HFFc6 (cell line): ENCODE measurements around the gene TMEM178A. TPM values are rescaled to one million over a fixed set of nuclear protein-coding genes. Genes with fewer than 3 reads are reported as not detected.
"Not testable (repeated sequence)": the region's sequence is repeated elsewhere in the genome, so short reads cannot be mapped to it uniquely, and the experiment has no call there.

Source experiments
- DNase-seq: peaks from one replicate; pipeline ENCODE4 v3.0.0-alpha.2; 2018
- H3K27ac Mint-ChIP-seq: 2 replicates; pipeline ENCODE4 v1.8.0; 2020; ENCODE audit warnings: mild to moderate bottlenecking, mixed read lengths
- H3K27me3 Mint-ChIP-seq: 2 replicates; pipeline ENCODE4 v1.8.0; 2021; ENCODE audit warnings: mild to moderate bottlenecking, moderate library complexity, mixed read lengths; ENCODE audit not compliant: insufficient read depth
- H3K36me3 Mint-ChIP-seq: 2 replicates; pipeline ENCODE4 v1.8.0; 2021; ENCODE audit warnings: low read depth, mixed read lengths
- H3K4me1 Mint-ChIP-seq: 2 replicates; pipeline ENCODE4 v1.8.0; 2020; ENCODE audit warnings: low read depth, mixed read lengths
- H3K4me3 Mint-ChIP-seq: 2 replicates; pipeline ENCODE4 v1.8.0; 2020; ENCODE audit warnings: mild to moderate bottlenecking, moderate library complexity, mixed read lengths
- H3K9me3 Mint-ChIP-seq: 2 replicates; pipeline ENCODE4 v1.8.0; 2020; ENCODE audit warnings: mild to moderate bottlenecking, mixed read lengths
- total RNA-seq, 6 experiments: library from RNA; stranded (reverse); fragmentation: NEBNext Ultra II Directional; extraction: Animal tissue kit (Norgen Biotek cat#: 25700); gene quantifications; 2 replicates in 1 of 6; 3 replicates in 5 of 6; pipeline ENCODE4 v1.2.3, GENCODE V29; 2021
- TF ChIP-seq, protein P1 (sequence below): fragments of 200-600 bp; sonication (generic); IDR thresholded peaks from 2 replicates; pipeline ENCODE4 v1.5.0; 2021; ENCODE audit warnings: antibody characterized with exemption, mild to moderate bottlenecking

TMEM178A gene
- total RNA-seq, 6 experiments from 2014 or later, result 0.18 to 0.99 (median 0.44) TPM

DNA sequence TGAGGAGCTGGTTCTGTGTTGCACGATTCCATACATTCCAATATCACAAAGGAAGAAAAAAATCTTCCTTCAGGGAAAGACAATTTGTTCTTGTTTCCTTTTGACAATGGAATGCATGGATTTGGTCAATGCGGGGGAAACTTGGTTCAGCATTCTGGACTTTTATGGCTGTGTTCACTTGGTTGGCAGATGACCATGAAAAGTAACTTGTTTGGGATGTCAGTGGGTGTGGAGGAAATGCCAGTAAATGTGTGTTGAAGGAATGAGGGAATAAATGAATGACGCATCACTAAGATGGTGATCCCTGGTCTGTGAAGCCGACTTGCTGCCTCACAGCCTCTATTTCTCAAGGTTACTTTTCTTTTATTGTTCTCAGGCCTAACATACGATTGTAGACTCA lies 59.7 kb downstream of the TMEM178A start:
- H3K27me3 Mint-ChIP-seq, result no peaks in the 10 kb centered on the region
- H3K9me3 Mint-ChIP-seq, result no peaks in the 10 kb centered on the region
- peaks cover 63% of the 10 kb centered on the region for H3K4me1 Mint-ChIP-seq
- H3K27ac Mint-ChIP-seq, result peak overlapping the region; percentile 87
- TF ChIP-seq, protein P1, sequence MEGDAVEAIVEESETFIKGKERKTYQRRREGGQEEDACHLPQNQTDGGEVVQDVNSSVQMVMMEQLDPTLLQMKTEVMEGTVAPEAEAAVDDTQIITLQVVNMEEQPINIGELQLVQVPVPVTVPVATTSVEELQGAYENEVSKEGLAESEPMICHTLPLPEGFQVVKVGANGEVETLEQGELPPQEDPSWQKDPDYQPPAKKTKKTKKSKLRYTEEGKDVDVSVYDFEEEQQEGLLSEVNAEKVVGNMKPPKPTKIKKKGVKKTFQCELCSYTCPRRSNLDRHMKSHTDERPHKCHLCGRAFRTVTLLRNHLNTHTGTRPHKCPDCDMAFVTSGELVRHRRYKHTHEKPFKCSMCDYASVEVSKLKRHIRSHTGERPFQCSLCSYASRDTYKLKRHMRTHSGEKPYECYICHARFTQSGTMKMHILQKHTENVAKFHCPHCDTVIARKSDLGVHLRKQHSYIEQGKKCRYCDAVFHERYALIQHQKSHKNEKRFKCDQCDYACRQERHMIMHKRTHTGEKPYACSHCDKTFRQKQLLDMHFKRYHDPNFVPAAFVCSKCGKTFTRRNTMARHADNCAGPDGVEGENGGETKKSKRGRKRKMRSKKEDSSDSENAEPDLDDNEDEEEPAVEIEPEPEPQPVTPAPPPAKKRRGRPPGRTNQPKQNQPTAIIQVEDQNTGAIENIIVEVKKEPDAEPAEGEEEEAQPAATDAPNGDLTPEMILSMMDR, result no peak
- H3K4me3 Mint-ChIP-seq, result peak overlapping the region; percentile 38
- peaks cover 6% of the 10 kb centered on the region for H3K36me3 Mint-ChIP-seq
- peak; percentile 85 for DNase-seq

DNA sequence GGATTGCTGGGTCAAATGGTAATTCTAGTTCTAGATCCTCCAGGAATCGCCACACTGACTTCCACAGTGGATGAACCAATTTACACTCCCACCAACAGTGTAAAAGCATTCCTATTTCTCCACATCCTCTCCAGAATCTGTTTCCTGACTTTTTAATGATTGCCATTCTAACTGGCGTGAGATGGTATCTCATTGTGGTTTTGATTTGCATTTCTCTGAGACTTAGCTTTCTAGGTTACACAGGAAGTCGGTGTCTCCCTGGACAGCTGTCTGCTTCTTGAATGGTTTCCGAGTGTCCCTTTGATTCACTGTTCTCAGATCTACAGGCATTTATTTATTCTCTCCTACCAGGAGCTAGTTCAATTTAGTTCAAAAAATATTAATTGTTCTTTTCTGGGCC lies 62.4 kb downstream of the TMEM178A start:
- Mint-ChIP-seq H3K27ac (peak overlapping the region; percentile 65), H3K4me3 (peak overlapping the region; percentile 19; the same call in 1 of the 2 replicates), H3K36me3 (peaks cover 15% of the 10 kb centered on the region), H3K4me1 (peaks cover 90% of the 10 kb centered on the region)
- not testable (repeated sequence) for H3K9me3 Mint-ChIP-seq, H3K27me3 Mint-ChIP-seq
- peak; percentile 63 for DNase-seq

DNA sequence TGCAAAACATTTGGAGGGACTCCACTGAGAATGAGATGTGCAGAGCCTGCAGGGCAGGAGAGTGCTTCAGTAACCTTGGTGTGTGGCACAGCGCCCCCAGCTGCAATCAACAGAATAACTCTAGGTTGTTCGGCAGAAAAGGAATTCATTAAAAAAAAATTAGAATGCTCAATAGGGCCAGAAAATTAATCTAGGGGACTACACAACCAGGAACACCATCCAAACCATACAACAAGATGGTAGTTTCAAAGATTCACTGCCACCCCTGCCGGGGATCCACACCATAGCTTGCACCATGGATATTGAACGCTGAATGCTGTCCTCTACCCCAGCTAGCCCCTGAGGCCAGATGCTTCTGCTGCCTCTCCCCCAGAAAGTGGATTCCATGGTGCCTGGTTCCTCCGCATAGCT lies 63.2 kb downstream of the TMEM178A start:
- peaks cover 90% of the 10 kb centered on the region for H3K4me1 Mint-ChIP-seq
- H3K9me3 Mint-ChIP-seq, result no peaks in the 10 kb centered on the region
- no peaks in the 10 kb centered on the region for H3K27me3 Mint-ChIP-seq
- peak overlapping the region; percentile 6; the same call in 1 of the 2 replicates for H3K27ac Mint-ChIP-seq
- TF ChIP-seq, protein P1, result peak; percentile 89
- H3K4me3 Mint-ChIP-seq, result no peak overlapping the region
- peaks cover 22% of the 10 kb centered on the region for H3K36me3 Mint-ChIP-seq
- DNase-seq, result peak; percentile 34

DNA sequence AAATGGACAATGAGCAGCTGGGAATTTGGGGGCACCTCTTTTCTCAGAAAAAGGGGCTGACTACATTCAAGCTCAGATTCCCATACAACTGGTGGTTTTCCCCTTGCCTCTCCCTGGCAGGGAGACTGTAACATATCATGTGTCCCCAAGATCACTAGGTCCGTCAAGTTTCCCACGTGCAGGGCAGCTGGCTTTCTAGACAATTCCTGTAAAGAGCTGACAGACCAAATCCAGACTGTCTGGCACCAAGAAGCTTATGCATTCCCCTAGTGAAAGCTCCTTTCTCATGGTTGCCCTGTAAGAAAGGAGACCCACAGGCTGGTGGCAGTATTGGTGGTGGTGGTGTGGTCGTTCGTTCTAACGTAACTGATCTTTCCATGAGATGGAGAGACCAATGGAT lies 64.6 kb downstream of the TMEM178A start:
- peaks cover 90% of the 10 kb centered on the region for H3K4me1 Mint-ChIP-seq
- H3K27ac Mint-ChIP-seq, result no peak overlapping the region
- TF ChIP-seq, protein P1, result no peak
- no peaks in the 10 kb centered on the region for H3K9me3 Mint-ChIP-seq
- no peak for DNase-seq
- H3K27me3 Mint-ChIP-seq, result no peaks in the 10 kb centered on the region
- peaks cover 35% of the 10 kb centered on the region for H3K36me3 Mint-ChIP-seq
- no peak overlapping the region for H3K4me3 Mint-ChIP-seq

DNA sequence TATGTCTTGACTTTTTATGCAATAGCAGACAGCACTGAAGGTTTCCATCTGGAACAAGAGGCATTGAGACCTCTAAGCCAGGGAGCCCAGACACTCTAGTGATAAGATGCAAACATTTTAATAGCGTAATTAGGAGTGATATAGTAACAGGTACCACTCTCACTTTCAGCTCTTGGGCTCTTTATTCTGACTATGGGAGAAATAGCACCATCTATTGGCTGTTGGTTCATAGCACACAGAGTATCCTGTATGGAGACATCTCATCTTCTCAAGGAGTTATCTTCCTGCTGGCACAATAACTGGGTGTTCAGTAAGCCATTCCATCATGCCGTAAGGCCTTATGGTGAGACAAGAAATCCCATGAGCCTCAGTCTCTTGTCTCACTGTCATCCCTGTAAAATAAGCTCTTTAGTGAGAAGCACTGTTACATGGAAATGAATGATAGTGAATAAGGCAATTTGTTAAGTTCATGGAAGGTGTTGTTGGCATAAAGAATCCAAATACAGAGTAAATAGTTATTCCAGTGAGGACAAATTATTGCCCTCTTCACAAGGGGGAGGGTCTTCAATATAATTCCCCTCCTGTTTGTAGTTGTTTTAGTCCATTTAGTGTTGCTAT lies 65.1 kb downstream of the TMEM178A start:
- Mint-ChIP-seq H3K9me3 (no peaks in the 10 kb centered on the region), H3K4me1 (peaks cover 90% of the 10 kb centered on the region)

DNA sequence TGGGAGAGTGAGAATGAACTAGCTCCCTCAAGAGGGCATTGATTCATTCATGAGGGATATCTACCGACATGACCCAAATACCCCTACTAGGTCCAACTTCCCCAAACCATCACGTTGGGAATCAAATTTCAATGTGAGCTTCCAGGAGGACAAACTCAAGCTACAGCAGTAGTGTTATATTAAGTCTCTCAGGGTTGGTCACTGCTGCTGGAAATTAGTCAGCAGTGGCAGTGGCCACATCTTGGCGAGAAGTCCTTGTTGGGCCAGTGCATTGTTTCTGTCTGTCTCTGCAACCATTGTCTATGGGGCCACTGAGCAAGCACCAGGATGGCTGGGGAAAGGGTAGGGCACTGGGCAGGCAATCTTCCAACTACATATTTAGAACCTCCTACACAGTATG lies 65.8 kb downstream of the TMEM178A start:
- TF ChIP-seq, protein P1, result no peak
- no peak overlapping the region; the same call in 1 of the 2 replicates for H3K27ac Mint-ChIP-seq
- H3K27me3 Mint-ChIP-seq, result no peaks in the 10 kb centered on the region
- no peak overlapping the region for H3K4me3 Mint-ChIP-seq
- H3K4me1 Mint-ChIP-seq, result peaks cover 90% of the 10 kb centered on the region
- no peak for DNase-seq
- peaks cover 47% of the 10 kb centered on the region for H3K36me3 Mint-ChIP-seq
- no peaks in the 10 kb centered on the region for H3K9me3 Mint-ChIP-seq

More for the DNA sequence above, 65.1 kb downstream of the TMEM178A start:
- no peak overlapping the region for H3K4me3 Mint-ChIP-seq
- H3K36me3 Mint-ChIP-seq, result peaks cover 40% of the 10 kb centered on the region
- DNase-seq, result peak; percentile 40
- TF ChIP-seq, protein P1, result peak; percentile 79
- no peak overlapping the region for H3K27ac Mint-ChIP-seq
- no peaks in the 10 kb centered on the region for H3K27me3 Mint-ChIP-seq
